Measurements from ENCODE around the gene TBX2.

Gene TBX2

GRCh38 chr17:61368832-61369450 is 30.7 kb upstream of the TBX2 start:
- no peak for DNase-seq

- DNase-seq: no peak
Observed at GRCh38 chr17:61369751-61370150, 29.9 kb upstream of the TBX2 start.

- DNase-seq: no peak
Observed at GRCh38 chr17:61371179-61371578, 28.5 kb upstream of the TBX2 start.

- DNase-seq: no peak
Observed at GRCh38 chr17:61371606-61372005, 28.0 kb upstream of the TBX2 start.

GRCh38 chr17:61372436-61372835 is 27.2 kb upstream of the TBX2 start:
- DNase-seq: no peak

GRCh38 chr17:61376931-61377838 is 22.5 kb upstream of the TBX2 start:
- DNase-seq: no peak

- no peak for DNase-seq
Observed at GRCh38 chr17:61378658-61379456, 20.8 kb upstream of the TBX2 start.

- DNase-seq: no peak
Observed at GRCh38 chr17:61379457-61380216, 20.0 kb upstream of the TBX2 start.

- DNase-seq: no peak
Observed at GRCh38 chr17:61380217-61380835, 19.3 kb upstream of the TBX2 start.

- no peak for DNase-seq
Observed at GRCh38 chr17:61380836-61381525, 18.7 kb upstream of the TBX2 start.

- no peak for DNase-seq
Observed at GRCh38 chr17:61381537-61381936, 18.1 kb upstream of the TBX2 start.

- no peak for DNase-seq
Observed at GRCh38 chr17:61382796-61383688, 16.6 kb upstream of the TBX2 start.

- DNase-seq: peak; percentile 53
Observed at GRCh38 chr17:61383689-61384201, 15.9 kb upstream of the TBX2 start.

GRCh38 chr17:61384354-61384691 is 15.3 kb upstream of the TBX2 start:
- peak; percentile 27 for DNase-seq

GRCh38 chr17:61384692-61385576 is 14.7 kb upstream of the TBX2 start:
- peak; percentile 50 for DNase-seq

GRCh38 chr17:61385577-61386236 is 13.9 kb upstream of the TBX2 start:
- no peak for DNase-seq

- no peak for DNase-seq
Observed at GRCh38 chr17:61386251-61386650, 13.4 kb upstream of the TBX2 start.

- DNase-seq: no peak
Observed at GRCh38 chr17:61387011-61387410, 12.6 kb upstream of the TBX2 start.

Data from right hindlimb (tissue), 1 donor.